OCI-LY7 (cell line): ENCODE data around the gene CFAP52. TPM values are rescaled to one million over a fixed set of nuclear protein-coding genes. Genes with fewer than 3 reads are reported as not detected.

ENCODE experiments used
- BruUV-seq: library from RNA; stranded (reverse); fragments of 400-500 nt; replicated peaks from 2 replicates; lab custom pipeline; 2021; lab: Mats Ljungman, UMichigan
- CTCF ChIA-PET: fragments of 300-600 bp; sonication (Branson Sonifier 250); formaldehyde crosslinking; loops from one replicate; lab custom pipeline; 2022; ENCODE audit warnings: antibody characterized with exemption; ENCODE audit not compliant: unreplicated experiment; lab: Charles Lee
- POLR2A ChIA-PET: fragments of 300-600 bp; sonication (Branson Sonifier 250); formaldehyde crosslinking; loops from one replicate; lab custom pipeline; 2022; ENCODE audit warnings: antibody characterized with exemption; lab: Charles Lee
- DNase-seq: peaks from one replicate; pipeline ENCODE4 v3.0.0-alpha.2; 2015; ENCODE audit warnings: low spot score
- H2AFZ ChIP-seq: fragments of 200-600 bp; sonication (generic), shearing (Covaris generic); 2 replicates; pipeline ENCODE4 v1.6.1; 2014; ENCODE audit warnings: mild to moderate bottlenecking, antibody characterized with exemption, low read length, moderate library complexity
- H3K27ac ChIP-seq: fragments of 200-600 bp; sonication (generic); 2 replicates; pipeline ENCODE4 v1.5.1; 2014; ENCODE audit warnings: mixed run types, low read depth, mild to moderate bottlenecking, moderate library complexity, low read length, inconsistent platforms; ENCODE audit not compliant: poor library complexity, severe bottlenecking
- H3K36me3 ChIP-seq: fragments of 200-600 bp; sonication (generic); 2 replicates; pipeline ENCODE4 v1.6.1; 2014; ENCODE audit warnings: mild to moderate bottlenecking, antibody characterized with exemption, low read length, moderate library complexity, mixed read lengths; ENCODE audit not compliant: insufficient read depth
- H3K4me1 ChIP-seq: fragments of 200-600 bp; sonication (generic); 2 replicates; pipeline ENCODE4 v1.5.1; 2014; ENCODE audit warnings: mild to moderate bottlenecking, low read length; ENCODE audit not compliant: insufficient read depth, poor library complexity, severe bottlenecking
- H3K4me2 ChIP-seq: fragments of 200-600 bp; sonication (generic); 2 replicates; pipeline ENCODE4 v1.6.1; 2014; ENCODE audit warnings: mild to moderate bottlenecking, low read length
- H3K4me3 ChIP-seq: fragments of 200-600 bp; sonication (generic); 2 replicates; pipeline ENCODE4 v1.5.1; 2014; ENCODE audit warnings: mild to moderate bottlenecking, low read depth, low read length; ENCODE audit not compliant: poor library complexity, severe bottlenecking
- H3K79me2 ChIP-seq: fragments of 200-600 bp; sonication (generic); 2 replicates; pipeline ENCODE4 v1.6.1; 2016; ENCODE audit warnings: low read depth, mild to moderate bottlenecking, low read length, moderate library complexity, mixed read lengths; ENCODE audit not compliant: insufficient read depth
- H3K9me2 ChIP-seq: fragments of 200-600 bp; sonication (generic); 2 replicates; pipeline ENCODE4 v1.6.1; 2016; ENCODE audit warnings: mild to moderate bottlenecking, low read length, mixed read lengths; ENCODE audit not compliant: insufficient read depth
- H3K9me3 ChIP-seq: fragments of 200-600 bp; sonication (generic); 2 replicates; pipeline ENCODE4 v1.6.1; 2014; ENCODE audit warnings: mild to moderate bottlenecking, mixed run types, low read length, mixed read lengths
- H4K20me1 ChIP-seq: fragments of 200-600 bp; sonication (generic); 2 replicates; pipeline ENCODE4 v1.6.1; 2014; ENCODE audit warnings: mild to moderate bottlenecking, antibody characterized with exemption, low read length, moderate library complexity, mixed read lengths; ENCODE audit not compliant: insufficient read depth
- EZH2phosphoT487 ChIP-seq: fragments of 200-600 bp; sonication (generic); IDR thresholded peaks from 2 replicates; pipeline ENCODE4 v1.6.1; 2018; ENCODE audit warnings: low read depth, borderline replicate concordance, mild to moderate bottlenecking, mixed run types, antibody characterized with exemption, low read length, moderate library complexity, mixed read lengths
- intact Hi-C: fragments of 100-400 bp; cut with micrococcal nuclease; formaldehyde crosslinking; loops from one replicate; pipeline ENCODE4 v1.10.0; 2022; ENCODE audit not compliant: unreplicated experiment
- total RNA-seq, 2 experiments: library from RNA; depleted of rRNA in 1 of 2; stranded (reverse); fragments of >200 nt in 1 of 2; shearing (Covaris generic) in 1 of 2; gene quantifications; 2 replicates each; pipeline ENCODE4 v1.2.3, GENCODE V29; 2014 to 2022
- TF ChIP-seq, protein P1 (sequence below): fragments of 200-600 bp; sonication (generic); conservative IDR thresholded peaks from 2 replicates; pipeline ENCODE4 v1.5.1; 2014; ENCODE audit warnings: mild to moderate bottlenecking, antibody characterized with exemption, low read length, moderate library complexity, mixed read lengths

CFAP52 gene
- total RNA-seq, 2 experiments from 2014 or later, result not detected

DNA sequence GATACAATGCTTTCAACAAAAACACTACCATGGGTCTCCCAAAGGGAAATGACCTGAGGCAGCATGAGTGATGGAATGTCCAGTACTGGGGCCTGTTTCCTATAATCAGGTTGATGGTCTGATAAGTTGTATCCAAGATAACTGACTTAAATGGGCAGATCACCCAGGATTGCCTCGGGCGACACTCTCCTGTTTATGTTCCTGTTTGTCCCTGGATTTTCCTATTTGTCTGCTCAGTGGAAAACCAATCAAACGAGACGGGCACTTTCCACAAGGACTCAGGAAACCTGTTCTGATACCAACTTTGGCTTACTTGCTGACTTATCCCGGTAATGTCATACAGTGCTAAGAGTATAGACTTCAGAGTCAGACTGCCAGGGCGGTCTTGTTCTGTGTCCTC is 96.2 kb downstream of the CFAP52 start:
- H4K20me1 ChIP-seq, result no peaks in the 10 kb centered on the region
- CTCF ChIA-PET, result no interaction called here
- no peaks in the 10 kb centered on the region for H3K9me2 ChIP-seq
- POLR2A ChIA-PET, result no interaction called here
- no peak for DNase-seq
- H3K27ac ChIP-seq, result no peak overlapping the region
- no peaks in the 10 kb centered on the region for H3K79me2 ChIP-seq
- H3K4me1 ChIP-seq, result no peaks in the 10 kb centered on the region
- no peak for TF ChIP-seq EZH2phosphoT487
- TF ChIP-seq, protein P1, sequence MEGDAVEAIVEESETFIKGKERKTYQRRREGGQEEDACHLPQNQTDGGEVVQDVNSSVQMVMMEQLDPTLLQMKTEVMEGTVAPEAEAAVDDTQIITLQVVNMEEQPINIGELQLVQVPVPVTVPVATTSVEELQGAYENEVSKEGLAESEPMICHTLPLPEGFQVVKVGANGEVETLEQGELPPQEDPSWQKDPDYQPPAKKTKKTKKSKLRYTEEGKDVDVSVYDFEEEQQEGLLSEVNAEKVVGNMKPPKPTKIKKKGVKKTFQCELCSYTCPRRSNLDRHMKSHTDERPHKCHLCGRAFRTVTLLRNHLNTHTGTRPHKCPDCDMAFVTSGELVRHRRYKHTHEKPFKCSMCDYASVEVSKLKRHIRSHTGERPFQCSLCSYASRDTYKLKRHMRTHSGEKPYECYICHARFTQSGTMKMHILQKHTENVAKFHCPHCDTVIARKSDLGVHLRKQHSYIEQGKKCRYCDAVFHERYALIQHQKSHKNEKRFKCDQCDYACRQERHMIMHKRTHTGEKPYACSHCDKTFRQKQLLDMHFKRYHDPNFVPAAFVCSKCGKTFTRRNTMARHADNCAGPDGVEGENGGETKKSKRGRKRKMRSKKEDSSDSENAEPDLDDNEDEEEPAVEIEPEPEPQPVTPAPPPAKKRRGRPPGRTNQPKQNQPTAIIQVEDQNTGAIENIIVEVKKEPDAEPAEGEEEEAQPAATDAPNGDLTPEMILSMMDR, result no peak
- no peak overlapping the region for H2AFZ ChIP-seq
- intact Hi-C loops, result no loop called here
- BruUV-seq, result no TSS peak
- no peak overlapping the region for H3K4me3 ChIP-seq
- no peak overlapping the region for H3K4me2 ChIP-seq
- H3K9me3 ChIP-seq, result no peaks in the 10 kb centered on the region
- H3K36me3 ChIP-seq, result no peaks in the 10 kb centered on the region

DNA sequence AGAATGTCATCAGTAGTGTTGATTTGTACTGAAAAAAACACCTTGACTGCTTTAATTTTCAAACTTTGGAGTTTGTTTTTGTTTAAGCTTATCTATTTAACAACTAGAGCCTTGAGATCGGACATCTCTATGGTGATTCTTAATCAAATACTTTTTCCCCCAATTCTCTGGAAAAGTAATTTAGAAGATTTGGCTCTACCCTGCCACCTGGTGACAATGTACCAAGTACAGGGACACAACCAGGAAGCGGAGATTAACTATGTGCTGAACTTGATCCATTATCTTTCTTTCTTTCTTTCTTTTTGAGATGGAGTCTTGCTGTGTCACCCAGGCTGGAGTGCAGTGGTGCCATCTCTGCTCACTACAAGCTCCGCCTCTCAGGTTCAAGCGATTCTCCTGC is 99.6 kb downstream of the CFAP52 start:
- CTCF ChIA-PET, result no interaction called here
- no peak for TF ChIP-seq EZH2phosphoT487
- TF ChIP-seq, protein P1, result peak; percentile 40; the same call in 1 of the 2 replicates
- no peak for DNase-seq
- H3K4me2 ChIP-seq, result no peak overlapping the region
- intact Hi-C loops, result no loop called here
- no peaks in the 10 kb centered on the region for H3K4me1 ChIP-seq
- no peaks in the 10 kb centered on the region for H3K36me3 ChIP-seq
- POLR2A ChIA-PET, result no interaction called here
- 0 out of 2 replicates have a peak, but pooled peaks cover 10% of the 10 kb centered on the region for H3K9me3 ChIP-seq
- no peaks in the 10 kb centered on the region for H3K79me2 ChIP-seq
- H3K9me2 ChIP-seq, result no peaks in the 10 kb centered on the region
- H2AFZ ChIP-seq, result no peak overlapping the region
- H3K27ac ChIP-seq, result no peak overlapping the region
- H3K4me3 ChIP-seq, result no peak overlapping the region
- H4K20me1 ChIP-seq, result no peaks in the 10 kb centered on the region
- no TSS peak for BruUV-seq

DNA sequence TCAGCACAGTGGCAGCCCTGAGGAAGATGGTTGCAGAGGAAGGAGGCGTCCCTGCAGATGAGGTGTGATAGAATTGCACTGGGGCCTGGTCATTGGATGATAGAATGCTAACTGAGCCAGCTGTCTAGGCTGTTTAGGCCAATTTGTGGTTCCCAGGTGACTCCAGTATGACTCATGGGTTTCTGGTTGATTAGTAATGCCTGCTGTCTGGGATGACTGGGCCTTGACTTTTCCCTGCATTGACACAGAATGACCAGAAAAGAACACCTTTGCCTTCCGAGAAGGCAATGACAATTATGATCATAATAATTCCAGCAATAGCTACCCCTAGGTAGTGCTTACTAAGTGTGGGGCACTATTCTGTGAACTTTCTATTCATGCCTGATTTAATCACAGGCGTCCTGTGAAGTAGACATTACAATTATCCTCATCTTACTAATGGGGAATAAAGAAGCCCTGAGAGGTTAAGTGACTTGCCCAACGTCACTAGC is 100.4 kb downstream of the CFAP52 start:
- Histone ChIP-seq H3K79me2 (no peaks in the 10 kb centered on the region), H3K4me1 (no peaks in the 10 kb centered on the region), H3K9me3 (0 out of 2 replicates have a peak, but pooled peaks cover 10% of the 10 kb centered on the region), H2AFZ (no peak overlapping the region), H4K20me1 (no peaks in the 10 kb centered on the region), H3K9me2 (no peaks in the 10 kb centered on the region), H3K4me3 (no peak overlapping the region), H3K27ac (no peak overlapping the region), H3K4me2 (no peak overlapping the region), H3K36me3 (no peaks in the 10 kb centered on the region)
- intact Hi-C loops, result no loop called here
- CTCF ChIA-PET, result no interaction called here
- TF ChIP-seq, protein P1, result no peak
- TF ChIP-seq EZH2phosphoT487, result no peak
- BruUV-seq, result no TSS peak
- DNase-seq, result no peak
- POLR2A ChIA-PET, result no interaction called here
